CD14-positive monocyte (primary cell): ENCODE data around the gene FOXN4. TPM values are rescaled to one million over a fixed set of nuclear protein-coding genes. Genes with fewer than 3 reads are reported as not detected.
A peak's percentile ranks its signal among the peaks of the same experiment; 100 is the strongest.

Experiments
- DNase-seq, 3 donors: peaks; one replicate each; pipeline ENCODE4 v3.0.0-alpha.2; 2011 to 2022
- H2AFZ ChIP-seq: 2 replicates; pipeline ENCODE4 v1.6.0; 2012; ENCODE audit warnings: mild to moderate bottlenecking, low read depth, low read length, inconsistent platforms; ENCODE audit not compliant: insufficient read depth, poor library complexity, severe bottlenecking
- H3K27ac ChIP-seq, 2 donors: 1 replicate in 1 of 2; 2 replicates in 1 of 2; pipeline ENCODE4 v1.5.1; 2012 to 2013; ENCODE audit warnings: low read length in 2 of 2, control low read depth in 1 of 2, inconsistent platforms in 1 of 2, low read depth in 1 of 2, mild to moderate bottlenecking in 1 of 2
- H3K27me3 ChIP-seq, 2 donors: one replicate each; pipeline versions ENCODE4 v1.6.0 to v1.6.1; 2011 to 2013; ENCODE audit warnings: low read length in 2 of 2; ENCODE audit not compliant: control insufficient read depth in 2 of 2, insufficient read depth in 2 of 2
- H3K36me3 ChIP-seq, 2 donors: replicated peaks in 1 of 2; 1 replicate in 1 of 2; 2 replicates in 1 of 2; pipeline versions ENCODE4 v1.5.1 to v1.6.1; 2012 to 2013; ENCODE audit warnings: low read length in 2 of 2, control low read depth in 1 of 2, inconsistent platforms in 1 of 2, mild to moderate bottlenecking in 1 of 2; ENCODE audit not compliant: insufficient read depth in 2 of 2, control insufficient read depth in 1 of 2
- H3K4me1 ChIP-seq, 2 donors: 1 replicate in 1 of 2; 2 replicates in 1 of 2; pipeline versions ENCODE4 v1.5.1 to v1.6.1; 2012 to 2013; ENCODE audit warnings: low read length in 2 of 2, control low read depth in 1 of 2, inconsistent platforms in 1 of 2, mild to moderate bottlenecking in 1 of 2, moderate library complexity in 1 of 2; ENCODE audit not compliant: insufficient read depth in 2 of 2, control insufficient read depth in 1 of 2
- H3K4me2 ChIP-seq: replicated peaks from 2 replicates; pipeline ENCODE3; 2012; ENCODE audit warnings: low read length, moderate library complexity, mild to moderate bottlenecking; ENCODE audit not compliant: poor library complexity, severe bottlenecking; ENCODE audit errors: extremely low read depth
- H3K4me3 ChIP-seq, 3 experiments: fragments of 200-600 bp in 1 of 3; sonication (generic) in 1 of 3; replicated peaks in 1 of 3; 1 replicate in 2 of 3; 2 replicates in 1 of 3; pipeline ENCODE4 v1.5.1; 2011 to 2013; ENCODE audit warnings: low read length in 3 of 3, mild to moderate bottlenecking in 3 of 3, control low read depth in 2 of 3, low read depth in 2 of 3, inconsistent platforms in 1 of 3, moderate library complexity in 1 of 3
- H3K79me2 ChIP-seq: 2 replicates; pipeline ENCODE4 v1.6.0; 2012; ENCODE audit warnings: mild to moderate bottlenecking, control low read depth, inconsistent platforms, low read length, moderate library complexity; ENCODE audit not compliant: insufficient read depth
- H3K9ac ChIP-seq: 2 replicates; pipeline ENCODE4 v1.6.0; 2017; ENCODE audit warnings: low read length, mild to moderate bottlenecking; ENCODE audit not compliant: insufficient read depth, poor library complexity, severe bottlenecking
- H3K9me3 ChIP-seq, 2 donors: replicated peaks in 1 of 2; 1 replicate in 1 of 2; 2 replicates in 1 of 2; pipeline versions ENCODE4 v1.5.1 to v1.6.1; 2012 to 2013; ENCODE audit warnings: low read length in 2 of 2, control low read depth in 1 of 2; ENCODE audit not compliant: control insufficient read depth in 1 of 2, insufficient read depth in 1 of 2
- H4K20me1 ChIP-seq: 2 replicates; pipeline ENCODE4 v1.6.0; 2012; ENCODE audit warnings: mild to moderate bottlenecking, low read length, control low read depth, moderate library complexity; ENCODE audit not compliant: insufficient read depth
- H3K27ac Mint-ChIP-seq, 7 donors: one replicate each; pipeline ENCODE4 v1.8.0; 2020; ENCODE audit warnings: mild to moderate bottlenecking in 7 of 7, mixed read lengths in 7 of 7, moderate library complexity in 6 of 7, inconsistent platforms in 2 of 7
- H3K27me3 Mint-ChIP-seq, 3 donors: one replicate each; pipeline ENCODE4 v1.8.0; 2021 to 2022; ENCODE audit warnings: low read depth in 3 of 3, mild to moderate bottlenecking in 3 of 3, mixed read lengths in 3 of 3, moderate library complexity in 3 of 3, inconsistent platforms in 1 of 3
- H3K36me3 Mint-ChIP-seq, 2 donors: one replicate each; pipeline ENCODE4 v1.8.0; 2020; ENCODE audit warnings: mixed read lengths in 2 of 2, inconsistent platforms in 1 of 2, mild to moderate bottlenecking in 1 of 2
- H3K4me1 Mint-ChIP-seq: one replicate; pipeline ENCODE4 v1.8.0; 2020; ENCODE audit warnings: mild to moderate bottlenecking, mixed read lengths
- H3K4me3 Mint-ChIP-seq, 2 donors: one replicate each; pipeline ENCODE4 v1.8.0; 2020; ENCODE audit warnings: mild to moderate bottlenecking in 2 of 2, mixed read lengths in 2 of 2, moderate library complexity in 1 of 2
- H3K9me3 Mint-ChIP-seq, 7 donors: one replicate each; pipeline ENCODE4 v1.8.0; 2020 to 2022; ENCODE audit warnings: mixed read lengths in 7 of 7, mild to moderate bottlenecking in 6 of 7, moderate library complexity in 6 of 7, inconsistent platforms in 2 of 7
- CTCF ChIP-seq: fragments of 200-600 bp; IDR thresholded peaks from one replicate; pipeline ENCODE4 v1.8.0; 2022; ENCODE audit warnings: antibody characterized with exemption, mild to moderate bottlenecking
- WGBS: methylation state at CpG from one replicate; pipeline ENCODE4 v1.1.5; 2013; ENCODE audit warnings: missing lambda C conversion rate; ENCODE audit not compliant: insufficient coverage; 5-methylcytosine and 5-hydroxymethylcytosine counted together
- intact Hi-C, 2 donors: fragments of 100-400 bp; cut with micrococcal nuclease; formaldehyde crosslinking; loops; one replicate each; pipeline versions ENCODE4 v1.15.0 to v1.15.1; 2023
- polyA plus RNA-seq, 3 donors: library from polyadenylated mRNA; depleted of rRNA in 1 of 3; unstranded in 2 of 3; stranded (reverse) in 1 of 3; fragments of 300-500 nt in 2 of 3; fragments of >200 nt in 1 of 3; fragmentation: Illumina TruSeq in 2 of 3; gene quantifications; 1 replicate in 2 of 3; 2 replicates in 1 of 3; pipeline ENCODE4 v1.2.3, GENCODE V29; 2012 to 2021

Gene FOXN4
- polyA plus RNA-seq, 3 donors, result not detected

- intact Hi-C loops, result no loop called here
- Histone ChIP-seq H3K36me3 (peaks cover 0 to 4% of the 10 kb centered on the region in 2 donors), H3K4me1 (peaks cover 2 to 8% of the 10 kb centered on the region in 2 donors), H3K79me2 (no peaks in the 10 kb centered on the region), H3K9me3 (peaks cover 10 to 13% of the 10 kb centered on the region in 2 donors), H4K20me1 (no peaks in the 10 kb centered on the region), H3K27ac (no peak overlapping the region), H3K27me3 (no peaks in the 10 kb centered on the region), H3K9ac (no peak overlapping the region), H2AFZ (no peak overlapping the region), H3K4me2 (no peak overlapping the region), H3K4me3 (no peak overlapping the region)
- Mint-ChIP-seq H3K36me3 (peaks cover 27 to 38% of the 10 kb centered on the region in 2 donors), H3K9me3 (peaks cover 6 to 17% (median 9%) of the 10 kb centered on the region in 7 donors), H3K27me3 (peaks cover 0 to 3% (median 0%) of the 10 kb centered on the region in 3 donors), H3K4me3 (no peak overlapping the region), H3K4me1 (peaks cover 10% of the 10 kb centered on the region), H3K27ac (no peak overlapping the region)
- no peak for DNase-seq
- TF ChIP-seq CTCF, result no peak
- 100% methylated on average over 1 of the region's 1 CpG for WGBS
Measured at GRCh38 chr12:109250523-109250922, 58.6 kb downstream of the FOXN4 start.

GRCh38 chr12:109247831-109248654, 61.0 kb downstream of the FOXN4 start:
- H3K9me3 Mint-ChIP-seq, result peaks cover 0 to 5% (median 2%) of the 10 kb centered on the region in 7 donors
- DNase-seq, result no peak
- H3K27ac Mint-ChIP-seq, result peak overlapping the region in 1 of 7 donors; percentile 64
- Histone ChIP-seq H3K36me3 (peaks cover 0 to 4% of the 10 kb centered on the region in 2 donors), H3K9ac (no peak overlapping the region), H3K27ac (no peak overlapping the region), H3K9me3 (peaks cover 0 to 4% of the 10 kb centered on the region in 2 donors), H4K20me1 (no peaks in the 10 kb centered on the region), H3K79me2 (no peaks in the 10 kb centered on the region), H3K4me2 (no peak overlapping the region), H3K4me3 (no peak overlapping the region), H3K27me3 (no peaks in the 10 kb centered on the region), H3K4me1 (peaks cover 2 to 8% of the 10 kb centered on the region in 2 donors), H2AFZ (no peak overlapping the region)
- no peak overlapping the region for H3K4me3 Mint-ChIP-seq
- intact Hi-C loops, result no loop called here
- peaks cover 0 to 2% (median 0%) of the 10 kb centered on the region in 3 donors for H3K27me3 Mint-ChIP-seq
- peaks cover 15% of the 10 kb centered on the region for H3K4me1 Mint-ChIP-seq
- no peak for TF ChIP-seq CTCF
- peaks cover 23 to 24% of the 10 kb centered on the region in 2 donors for H3K36me3 Mint-ChIP-seq
- 80% methylated on average over 7 of the region's 9 CpGs for WGBS
